Effector memory CD8-positive, alpha-beta T cell (primary cell): ENCODE data around the gene ARHGAP31.
A peak's percentile ranks its signal among the peaks of the same experiment; 100 is the strongest.
"Not testable (repeated sequence)": the region's sequence is repeated elsewhere in the genome, so short reads cannot be mapped to it uniquely, and the experiment has no call there.

Source experiments
- ATAC-seq: fragments of 150-1000 bp; cut with Tn5 transposase; replicated peaks from 2 replicates; pipeline ENCODE4 v1.10.0; 2021; ENCODE audit warnings: mild to moderate bottlenecking, moderate library complexity
- DNase-seq, 3 experiments: peaks; one replicate each; pipeline ENCODE4 v3.0.0; 2021
- H3K27ac Mint-ChIP-seq, 2 donors: one replicate each; pipeline ENCODE4 v1.8.0; 2022; ENCODE audit warnings: mild to moderate bottlenecking in 2 of 2, mixed read lengths in 2 of 2, moderate library complexity in 2 of 2
- H3K27me3 Mint-ChIP-seq, 2 donors: one replicate each; pipeline ENCODE4 v1.8.0; 2022; ENCODE audit warnings: mixed read lengths in 2 of 2
- H3K36me3 Mint-ChIP-seq: one replicate; pipeline ENCODE4 v1.8.0; 2022; ENCODE audit warnings: mild to moderate bottlenecking, moderate library complexity, mixed read lengths; ENCODE audit not compliant: insufficient read depth
- H3K4me1 Mint-ChIP-seq, 2 donors: one replicate each; pipeline ENCODE4 v1.8.0; 2022; ENCODE audit warnings: low read depth in 2 of 2, mixed read lengths in 2 of 2
- H3K4me3 Mint-ChIP-seq, 2 donors: one replicate each; pipeline ENCODE4 v1.8.0; 2022; ENCODE audit warnings: mild to moderate bottlenecking in 2 of 2, mixed read lengths in 2 of 2, moderate library complexity in 2 of 2
- H3K9me3 Mint-ChIP-seq, 2 donors: one replicate each; pipeline ENCODE4 v1.8.0; 2022; ENCODE audit warnings: mixed read lengths in 2 of 2

Gene ARHGAP31

DNA sequence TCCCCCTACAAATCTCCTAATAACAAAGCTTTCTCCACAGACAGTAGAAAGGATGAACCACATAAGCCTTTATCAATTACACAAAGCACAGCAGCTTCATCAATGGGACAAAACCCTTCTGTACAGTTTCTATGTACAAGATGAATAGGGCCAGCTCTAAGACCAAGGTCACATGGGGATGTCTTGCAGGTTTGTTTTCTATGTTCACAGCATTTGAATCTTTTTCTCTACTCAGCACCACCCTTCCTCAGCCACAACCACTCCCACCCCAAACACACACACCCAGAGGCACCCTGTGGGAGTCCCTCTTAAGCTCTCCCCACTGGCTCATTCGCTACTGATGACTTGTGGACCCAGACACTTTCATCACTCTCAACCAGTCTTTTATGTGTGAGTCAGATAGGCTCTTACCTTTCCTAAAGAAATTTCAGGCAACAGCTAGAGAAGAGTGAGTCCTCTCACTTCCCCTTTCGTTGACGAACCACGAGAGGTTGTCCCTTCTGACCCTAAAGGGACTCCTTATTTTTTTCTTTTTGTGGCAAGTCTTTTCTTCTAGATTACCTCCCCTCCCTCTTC lies 57.9 kb downstream of the ARHGAP31 start:
- ATAC-seq = peak; percentile 78
- Mint-ChIP-seq H3K4me1 (peaks cover 16 to 20% of the 10 kb centered on the region in 2 donors), H3K27ac (peak overlapping the region; percentile 20 to 81), H3K27me3 (no peaks in the 10 kb centered on the region), H3K36me3 (no peaks in the 10 kb centered on the region), H3K4me3 (no peak overlapping the region), H3K9me3 (no peaks in the 10 kb centered on the region)
- DNase-seq = peak in 1 of 3 experiments; percentile 4

- H3K27ac Mint-ChIP-seq = peak overlapping the region in 1 of 2 donors; percentile 81
- no peaks in the 10 kb centered on the region for H3K27me3 Mint-ChIP-seq
- H3K4me3 Mint-ChIP-seq = no peak overlapping the region
- peaks cover 16 to 20% of the 10 kb centered on the region in 2 donors for H3K4me1 Mint-ChIP-seq
- no peaks in the 10 kb centered on the region for H3K9me3 Mint-ChIP-seq
- DNase-seq = no peak
- no peaks in the 10 kb centered on the region for H3K36me3 Mint-ChIP-seq
- ATAC-seq = peak; percentile 61
Observed at GRCh38 chr3:119352863-119353527, 58.8 kb downstream of the ARHGAP31 start.

DNA sequence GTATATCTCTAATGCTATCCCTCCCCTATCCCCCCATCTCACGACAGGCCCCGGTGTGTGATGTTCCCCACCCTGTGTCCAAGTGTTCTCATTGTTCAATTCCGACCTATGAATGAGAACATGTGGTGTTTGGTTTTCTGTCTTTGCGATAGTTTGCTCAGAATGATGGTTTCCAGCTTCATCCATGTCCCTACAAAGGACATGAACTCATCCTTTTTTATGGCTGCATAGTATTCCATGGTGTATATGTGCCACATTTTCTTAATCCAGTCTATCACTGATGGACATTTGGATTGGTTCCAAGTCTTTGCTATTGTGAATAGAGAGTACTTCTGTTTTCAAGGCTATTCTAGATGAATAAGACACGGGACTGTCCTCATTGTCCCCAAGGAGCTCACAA lies 61.4 kb downstream of the ARHGAP31 start:
- H3K36me3 Mint-ChIP-seq, H3K27ac Mint-ChIP-seq, H3K4me3 Mint-ChIP-seq, DNase-seq, H3K27me3 Mint-ChIP-seq, H3K9me3 Mint-ChIP-seq, ATAC-seq: not testable (repeated sequence)
- H3K4me1 Mint-ChIP-seq = peaks cover 16 to 17% of the 10 kb centered on the region in 2 donors

- Mint-ChIP-seq H3K27ac (peak overlapping the region in 1 of 2 donors; percentile 22), H3K4me1 (peaks cover 12 to 16% of the 10 kb centered on the region in 2 donors), H3K4me3 (no peak overlapping the region), H3K36me3 (no peaks in the 10 kb centered on the region), H3K27me3 (no peaks in the 10 kb centered on the region), H3K9me3 (no peaks in the 10 kb centered on the region)
- DNase-seq (no peak), ATAC-seq (no peak)
Observed at GRCh38 chr3:119356646-119357045, 62.5 kb downstream of the ARHGAP31 start.

GRCh38 chr3:119357190-119357589 lies 63.0 kb downstream of the ARHGAP31 start:
- no peaks in the 10 kb centered on the region for H3K27me3 Mint-ChIP-seq
- no peak for DNase-seq
- no peaks in the 10 kb centered on the region for H3K9me3 Mint-ChIP-seq
- H3K4me1 Mint-ChIP-seq = peaks cover 7 to 11% of the 10 kb centered on the region in 2 donors
- H3K27ac Mint-ChIP-seq = peak overlapping the region in 1 of 2 donors; percentile 22
- ATAC-seq = no peak
- H3K4me3 Mint-ChIP-seq = no peak overlapping the region
- no peaks in the 10 kb centered on the region for H3K36me3 Mint-ChIP-seq

DNA sequence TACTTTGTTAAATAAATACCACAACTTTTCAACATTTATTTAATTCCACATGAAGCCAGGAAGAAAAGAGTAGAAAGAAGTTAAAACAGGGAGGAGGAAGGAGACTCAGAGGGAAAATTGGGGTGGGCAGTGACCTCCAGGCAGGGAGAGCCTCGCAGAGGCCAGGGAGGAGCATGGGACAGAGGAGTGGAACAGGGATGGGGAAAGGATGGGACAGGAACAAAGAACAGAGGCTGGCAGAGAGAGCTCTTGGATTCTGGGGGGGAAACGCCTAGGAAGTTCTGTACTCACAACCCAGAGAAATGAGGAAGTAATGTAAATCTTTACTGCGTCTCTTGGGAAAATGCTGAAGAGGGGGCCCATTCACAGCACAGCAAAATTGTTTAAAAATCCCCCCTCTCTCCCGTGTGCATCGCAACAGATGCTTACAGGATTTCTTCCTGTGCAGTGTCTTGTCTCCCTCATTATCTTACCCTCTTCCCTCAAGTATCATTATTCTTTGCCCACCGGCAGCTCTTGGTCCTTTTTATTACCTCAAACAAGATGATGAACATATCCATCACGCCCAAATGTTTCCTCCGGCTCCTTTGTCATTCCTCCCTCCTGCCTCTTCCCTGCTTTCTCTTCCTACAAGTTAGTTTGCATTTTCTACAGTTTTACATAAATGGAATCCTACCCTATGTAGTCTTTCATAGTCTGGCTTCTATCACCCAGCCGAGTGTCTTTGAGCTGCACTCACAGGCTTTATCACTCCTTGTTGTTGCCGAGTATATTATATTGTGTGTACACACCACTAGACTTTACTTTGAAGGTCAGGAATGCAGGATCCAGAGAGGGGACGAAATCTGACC lies 65.5 kb downstream of the ARHGAP31 start:
- ATAC-seq = no peak
- no peak for DNase-seq
- Mint-ChIP-seq H3K4me1 (no peaks in the 10 kb centered on the region), H3K36me3 (no peaks in the 10 kb centered on the region), H3K27ac (no peak overlapping the region), H3K27me3 (no peaks in the 10 kb centered on the region), H3K9me3 (no peaks in the 10 kb centered on the region), H3K4me3 (no peak overlapping the region)

GRCh38 chr3:119360736-119361462 lies 66.7 kb downstream of the ARHGAP31 start:
- no peak for DNase-seq
- Mint-ChIP-seq H3K27ac (no peak overlapping the region), H3K4me3 (no peak overlapping the region), H3K9me3 (no peaks in the 10 kb centered on the region), H3K27me3 (no peaks in the 10 kb centered on the region), H3K36me3 (no peaks in the 10 kb centered on the region), H3K4me1 (no peaks in the 10 kb centered on the region)
- no peak for ATAC-seq

DNA sequence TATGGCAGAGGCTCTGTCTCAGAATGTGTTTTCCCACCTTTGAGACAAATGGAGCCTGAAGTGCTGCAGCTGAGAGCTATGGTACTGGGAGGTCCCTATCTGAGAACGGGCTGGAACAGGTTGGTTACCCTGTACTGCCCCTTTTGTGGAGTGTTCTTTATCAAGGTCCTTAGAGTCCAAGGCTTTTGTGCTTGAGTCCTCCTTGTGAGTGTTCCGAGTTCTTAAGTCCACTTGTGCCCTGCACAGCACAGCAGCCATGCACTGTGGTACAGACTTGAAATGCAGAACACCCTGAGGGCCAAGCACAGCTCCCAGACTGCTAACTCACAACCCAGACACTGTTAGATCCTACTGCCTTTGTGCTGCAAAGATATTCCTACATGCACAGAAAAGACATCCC lies 67.8 kb downstream of the ARHGAP31 start:
- DNase-seq (no peak), ATAC-seq (no peak)
- Mint-ChIP-seq H3K9me3 (no peaks in the 10 kb centered on the region), H3K36me3 (no peaks in the 10 kb centered on the region), H3K27me3 (no peaks in the 10 kb centered on the region), H3K4me1 (no peaks in the 10 kb centered on the region), H3K27ac (no peak overlapping the region), H3K4me3 (no peak overlapping the region)

GRCh38 chr3:119362940-119363725 lies 69.0 kb downstream of the ARHGAP31 start:
- peaks cover 3% of the 10 kb centered on the region for H3K36me3 Mint-ChIP-seq
- H3K27me3 Mint-ChIP-seq = no peaks in the 10 kb centered on the region
- H3K27ac Mint-ChIP-seq = no peak overlapping the region
- no peaks in the 10 kb centered on the region for H3K9me3 Mint-ChIP-seq
- no peak overlapping the region for H3K4me3 Mint-ChIP-seq
- no peak for DNase-seq
- H3K4me1 Mint-ChIP-seq = no peaks in the 10 kb centered on the region
- ATAC-seq = no peak

DNA sequence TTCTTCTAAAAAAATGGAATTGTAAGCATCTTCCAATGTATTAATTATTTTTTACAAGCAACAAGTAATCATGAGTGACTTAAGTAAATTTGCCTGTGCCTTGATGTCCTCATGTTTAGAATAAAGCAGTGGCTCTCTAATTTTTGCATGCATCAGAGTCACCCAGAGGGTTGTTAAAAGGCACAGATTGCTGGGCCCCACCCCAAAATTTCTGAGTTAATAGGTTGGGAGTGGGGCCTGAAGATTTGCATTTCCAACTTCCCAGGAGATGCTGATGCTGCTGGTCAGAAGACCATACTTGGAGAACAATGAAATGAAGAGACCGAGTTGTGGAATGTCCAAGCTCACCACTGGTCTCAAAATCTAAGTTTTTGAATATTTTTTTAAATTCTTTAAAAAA lies 70.2 kb downstream of the ARHGAP31 start:
- H3K4me1 Mint-ChIP-seq = no peaks in the 10 kb centered on the region
- DNase-seq (no peak), ATAC-seq (no peak)
- no peak overlapping the region for H3K27ac Mint-ChIP-seq
- peaks cover 3% of the 10 kb centered on the region for H3K36me3 Mint-ChIP-seq
- no peaks in the 10 kb centered on the region for H3K27me3 Mint-ChIP-seq
- H3K4me3 Mint-ChIP-seq = no peak overlapping the region
- no peaks in the 10 kb centered on the region for H3K9me3 Mint-ChIP-seq

- Mint-ChIP-seq H3K4me3 (no peak overlapping the region), H3K27ac (no peak overlapping the region), H3K9me3 (no peaks in the 10 kb centered on the region), H3K36me3 (peaks cover 3% of the 10 kb centered on the region), H3K27me3 (no peaks in the 10 kb centered on the region), H3K4me1 (no peaks in the 10 kb centered on the region)
- no peak for DNase-seq
- ATAC-seq = no peak
Observed at GRCh38 chr3:119365418-119365817, 71.2 kb downstream of the ARHGAP31 start.

DNA sequence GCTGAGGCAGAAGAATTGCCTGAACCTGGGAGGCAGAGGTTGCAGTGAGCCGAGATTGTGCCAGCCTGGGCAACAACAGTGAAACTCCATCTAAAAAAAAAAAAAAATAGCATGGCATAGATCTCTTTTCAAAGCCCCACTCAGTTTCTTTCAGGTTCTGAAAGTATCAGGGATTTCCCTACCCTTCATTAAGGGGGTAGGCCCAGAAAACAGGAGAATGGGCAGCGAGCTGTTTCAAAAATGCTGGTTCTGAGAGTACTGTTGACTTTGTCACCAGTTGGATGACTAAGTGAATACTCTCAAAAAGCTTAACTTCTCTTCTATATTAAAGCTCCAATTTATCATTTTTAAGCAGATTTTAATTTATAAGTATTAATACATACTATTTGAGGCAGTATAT lies 72.8 kb downstream of the ARHGAP31 start:
- no peak for DNase-seq
- Mint-ChIP-seq H3K9me3 (no peaks in the 10 kb centered on the region), H3K36me3 (peaks cover 3% of the 10 kb centered on the region), H3K27me3 (no peaks in the 10 kb centered on the region), H3K4me3 (no peak overlapping the region), H3K4me1 (no peaks in the 10 kb centered on the region), H3K27ac (no peak overlapping the region)
- ATAC-seq = no peak

DNA sequence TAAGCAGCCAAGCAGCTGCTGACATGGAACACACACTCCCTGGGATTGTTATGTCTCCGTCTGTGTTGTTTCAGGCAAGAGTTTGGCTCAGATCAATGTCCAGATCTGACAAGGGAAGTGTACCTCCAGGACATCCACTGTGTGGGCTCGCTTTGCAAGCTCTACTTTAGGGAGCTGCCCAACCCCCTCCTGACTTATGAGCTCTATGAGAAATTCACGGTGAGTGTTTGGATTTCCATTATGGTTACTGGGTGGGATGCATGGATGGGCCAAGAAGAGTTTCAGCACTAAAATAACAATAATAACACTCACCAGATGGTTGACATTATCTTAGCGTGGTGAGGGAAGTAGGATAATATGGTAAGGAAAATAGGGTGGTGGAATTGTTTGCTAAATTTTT lies 74.1 kb downstream of the ARHGAP31 start:
- no peaks in the 10 kb centered on the region for H3K4me1 Mint-ChIP-seq

More for the DNA sequence above, 74.1 kb downstream of the ARHGAP31 start:
- Mint-ChIP-seq H3K9me3 (no peaks in the 10 kb centered on the region), H3K36me3 (peaks cover 3% of the 10 kb centered on the region), H3K27me3 (no peaks in the 10 kb centered on the region), H3K4me3 (no peak overlapping the region), H3K27ac (peak overlapping the region in 1 of 2 donors; percentile 13)
- ATAC-seq = no peak
- DNase-seq = no peak
